Activated naive CD4-positive, alpha-beta T cell treated with anti-CD3 and anti-CD28 coated beads, Interleukin-2, amount 10 ng/mL, durations not matched to agents 7 days and 5 days (primary cell): ENCODE results near the gene COP1.
"Not testable (repeated sequence)": the region's sequence is repeated elsewhere in the genome, so short reads cannot be mapped to it uniquely, and the experiment has no call there.

ENCODE experiments used
- CTCF ChIA-PET: fragments of 350-600 bp; sonication (Branson Sonifier 250); formaldehyde crosslinking; loops from one replicate; lab custom pipeline; 2021; ENCODE audit warnings: antibody characterized with exemption; lab: Charles Lee
- DNase-seq: peaks from one replicate; pipeline ENCODE4 v3.0.0-alpha.2; 2020
- H3K27ac Mint-ChIP-seq: one replicate; pipeline ENCODE4 v1.8.0; 2021; ENCODE audit warnings: mild to moderate bottlenecking, moderate library complexity, mixed read lengths
- H3K27me3 Mint-ChIP-seq: one replicate; pipeline ENCODE4 v1.8.0; 2021; ENCODE audit warnings: mild to moderate bottlenecking, mixed read lengths
- H3K36me3 Mint-ChIP-seq: one replicate; pipeline ENCODE4 v1.8.0; 2021; ENCODE audit warnings: mixed read lengths
- H3K4me1 Mint-ChIP-seq: one replicate; pipeline ENCODE4 v1.8.0; 2021; ENCODE audit warnings: mixed read lengths
- H3K4me3 Mint-ChIP-seq: one replicate; pipeline ENCODE4 v1.8.0; 2021; ENCODE audit warnings: mild to moderate bottlenecking, moderate library complexity, mixed read lengths
- H3K9me3 Mint-ChIP-seq: one replicate; pipeline ENCODE4 v1.8.0; 2021; ENCODE audit warnings: mixed read lengths

Gene COP1

GRCh38 chr1:176136891-176137290 lies 70.2 kb downstream of the COP1 start:
- H3K27ac Mint-ChIP-seq, result no peak overlapping the region
- no peak overlapping the region for H3K4me3 Mint-ChIP-seq
- no peaks in the 10 kb centered on the region for H3K4me1 Mint-ChIP-seq
- no peaks in the 10 kb centered on the region for H3K27me3 Mint-ChIP-seq
- DNase-seq, result no peak
- CTCF ChIA-PET, result no interaction called here
- peaks cover 38% of the 10 kb centered on the region for H3K36me3 Mint-ChIP-seq
- H3K9me3 Mint-ChIP-seq, result no peaks in the 10 kb centered on the region

DNA sequence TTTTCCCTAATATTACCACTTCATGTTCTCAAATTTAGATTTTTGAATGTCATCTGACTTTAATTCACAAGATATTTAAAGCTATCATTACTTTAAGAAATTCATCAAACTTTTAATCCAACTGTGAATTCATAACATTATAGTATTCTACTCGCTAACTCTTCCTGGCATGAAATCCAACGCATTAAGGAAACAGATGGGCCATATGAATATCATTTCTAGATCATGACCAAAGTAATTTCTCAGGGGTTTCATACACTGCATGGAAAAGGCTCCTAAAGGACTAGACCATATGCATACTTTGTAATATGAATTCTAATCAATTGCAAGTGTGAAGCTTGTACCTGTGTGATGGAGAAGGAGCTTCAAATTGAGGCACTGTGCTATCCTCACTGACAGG lies 72.4 kb downstream of the COP1 start:
- CTCF ChIA-PET, result interaction anchor here (2.0 kb wide), 1 partner anchor 73 kb away, joined by 5 read pairs; the partner anchor contains the start of gene COP1
- Mint-ChIP-seq H3K27me3 (no peaks in the 10 kb centered on the region), H3K4me1 (no peaks in the 10 kb centered on the region), H3K9me3 (no peaks in the 10 kb centered on the region), H3K27ac (no peak overlapping the region), H3K36me3 (peaks cover 32% of the 10 kb centered on the region), H3K4me3 (no peak overlapping the region)
- no peak for DNase-seq

GRCh38 chr1:176122282-176122681 lies 84.8 kb downstream of the COP1 start:
- Mint-ChIP-seq H3K27me3 (no peaks in the 10 kb centered on the region), H3K27ac (no peak overlapping the region), H3K4me1 (no peaks in the 10 kb centered on the region), H3K36me3 (peaks cover 49% of the 10 kb centered on the region), H3K4me3 (no peak overlapping the region), H3K9me3 (peaks cover 19% of the 10 kb centered on the region)
- CTCF ChIA-PET, result no interaction called here
- DNase-seq, result no peak

- no peak for DNase-seq
- Mint-ChIP-seq H3K27me3 (no peaks in the 10 kb centered on the region), H3K4me3 (no peak overlapping the region), H3K4me1 (no peaks in the 10 kb centered on the region), H3K36me3 (peaks cover 40% of the 10 kb centered on the region), H3K9me3 (peaks cover 13% of the 10 kb centered on the region), H3K27ac (no peak overlapping the region)
- CTCF ChIA-PET, result interaction anchor here (1.0 kb wide), 1 partner anchor 88 kb away, joined by 3 read pairs; no protein-coding TSS in a partner anchor
These were observed 87.5 kb downstream of the COP1 start for GRCh38 chr1:176119549-176119948.

DNA sequence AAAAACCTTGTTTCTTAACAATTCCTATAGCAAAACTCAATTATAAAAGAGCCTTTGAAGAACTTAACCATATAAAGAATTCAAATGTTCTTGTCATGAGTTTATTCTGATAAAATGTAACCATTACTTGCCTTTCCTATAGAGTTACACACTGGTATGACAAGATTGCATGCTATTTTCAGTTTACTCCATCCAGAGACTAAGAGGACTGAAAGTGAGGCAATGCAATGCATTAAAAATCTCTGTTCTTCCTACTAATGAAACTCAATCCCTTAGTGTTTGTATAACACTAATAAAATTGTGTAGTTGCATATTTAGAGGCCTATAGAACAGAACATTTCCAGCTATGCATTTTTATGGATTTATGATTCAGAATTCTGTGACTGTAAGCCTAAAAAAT lies 88.1 kb downstream of the COP1 start:
- DNase-seq, result no peak
- no peaks in the 10 kb centered on the region for H3K4me1 Mint-ChIP-seq
- H3K27ac Mint-ChIP-seq, result no peak overlapping the region
- peaks cover 39% of the 10 kb centered on the region for H3K36me3 Mint-ChIP-seq
- CTCF ChIA-PET, result interaction anchor here (1.0 kb wide), 1 partner anchor 88 kb away, joined by 3 read pairs; no protein-coding TSS in a partner anchor
- H3K9me3 Mint-ChIP-seq, result peaks cover 9% of the 10 kb centered on the region
- no peaks in the 10 kb centered on the region for H3K27me3 Mint-ChIP-seq
- no peak overlapping the region for H3K4me3 Mint-ChIP-seq

DNA sequence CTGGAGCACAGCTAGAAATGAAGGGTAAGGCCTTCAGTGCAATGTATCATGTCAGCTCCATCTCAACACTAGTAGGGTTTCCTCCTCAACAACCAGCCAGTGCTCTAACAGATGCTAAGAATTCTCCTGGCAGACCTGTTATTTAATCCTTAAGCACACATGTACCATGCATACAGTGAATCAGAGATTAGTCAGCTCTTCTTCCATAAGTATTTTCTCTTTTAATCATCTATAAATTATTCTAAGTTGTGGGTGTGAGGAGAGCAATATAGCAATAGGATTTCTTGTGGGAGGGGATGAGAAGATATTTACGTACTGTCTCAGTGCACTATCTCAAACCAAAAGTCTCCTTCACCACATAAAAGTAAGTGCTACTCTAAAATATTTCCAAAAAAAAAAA lies 95.3 kb downstream of the COP1 start:
- no peak overlapping the region for H3K4me3 Mint-ChIP-seq
- H3K27me3 Mint-ChIP-seq, result no peaks in the 10 kb centered on the region
- peaks cover 2% of the 10 kb centered on the region for H3K4me1 Mint-ChIP-seq
- no peak for DNase-seq
- H3K36me3 Mint-ChIP-seq, result peaks cover 51% of the 10 kb centered on the region
- no peaks in the 10 kb centered on the region for H3K9me3 Mint-ChIP-seq
- CTCF ChIA-PET, result no interaction called here
- no peak overlapping the region for H3K27ac Mint-ChIP-seq

- no peak for DNase-seq
- Mint-ChIP-seq H3K9me3 (no peaks in the 10 kb centered on the region), H3K4me1 (peaks cover 2% of the 10 kb centered on the region), H3K4me3 (no peak overlapping the region), H3K36me3 (peaks cover 55% of the 10 kb centered on the region), H3K27ac (no peak overlapping the region), H3K27me3 (no peaks in the 10 kb centered on the region)
- CTCF ChIA-PET, result no interaction called here
These were observed 96.9 kb downstream of the COP1 start for GRCh38 chr1:176110203-176110602.

GRCh38 chr1:176102768-176103350 lies 104.2 kb downstream of the COP1 start:
- Mint-ChIP-seq H3K4me1 (no peaks in the 10 kb centered on the region), H3K9me3 (peaks cover 26% of the 10 kb centered on the region), H3K27me3 (no peaks in the 10 kb centered on the region), H3K36me3 (peaks cover 66% of the 10 kb centered on the region), H3K4me3 (no peak overlapping the region), H3K27ac (no peak overlapping the region)
- CTCF ChIA-PET, result no interaction called here
- DNase-seq, result no peak

DNA sequence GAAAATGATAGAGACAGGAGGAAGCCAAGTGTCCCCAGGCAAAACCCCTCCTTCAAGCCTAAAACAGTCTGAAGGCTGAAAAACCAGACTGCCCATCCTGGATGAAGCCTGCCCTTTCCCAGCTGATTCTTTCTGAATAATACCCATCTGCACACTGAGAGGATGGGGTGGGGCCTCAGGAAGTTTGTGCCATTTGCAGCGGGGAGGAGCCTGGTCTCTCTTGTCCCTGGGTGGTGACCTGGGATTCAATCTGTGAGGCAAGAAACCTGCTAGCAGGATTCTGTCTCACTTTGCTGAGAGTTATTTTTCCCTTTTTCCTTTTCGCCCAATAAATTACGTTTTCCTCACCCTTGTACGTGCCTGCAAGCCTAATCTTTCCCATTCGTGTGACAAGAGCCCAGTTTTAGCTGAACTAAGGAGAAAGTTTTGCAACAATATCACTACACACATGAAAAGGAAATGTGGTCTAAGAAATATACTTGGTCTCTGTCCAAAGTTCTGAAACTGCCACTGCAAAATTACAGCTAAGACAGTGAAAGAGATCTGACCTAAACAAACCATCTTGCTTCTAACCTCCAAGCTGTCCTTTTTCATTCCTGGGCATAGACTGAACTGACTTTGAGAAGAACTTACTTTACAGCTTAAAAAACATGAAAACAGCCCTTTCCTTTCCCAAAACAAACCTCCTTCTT lies 105.0 kb downstream of the COP1 start:
- DNase-seq, result no peak
- Mint-ChIP-seq H3K4me3 (no peak overlapping the region), H3K9me3 (peaks cover 26% of the 10 kb centered on the region), H3K36me3 (peaks cover 67% of the 10 kb centered on the region), H3K4me1 (no peaks in the 10 kb centered on the region), H3K27ac (no peak overlapping the region), H3K27me3 (no peaks in the 10 kb centered on the region)
- CTCF ChIA-PET, result no interaction called here

DNA sequence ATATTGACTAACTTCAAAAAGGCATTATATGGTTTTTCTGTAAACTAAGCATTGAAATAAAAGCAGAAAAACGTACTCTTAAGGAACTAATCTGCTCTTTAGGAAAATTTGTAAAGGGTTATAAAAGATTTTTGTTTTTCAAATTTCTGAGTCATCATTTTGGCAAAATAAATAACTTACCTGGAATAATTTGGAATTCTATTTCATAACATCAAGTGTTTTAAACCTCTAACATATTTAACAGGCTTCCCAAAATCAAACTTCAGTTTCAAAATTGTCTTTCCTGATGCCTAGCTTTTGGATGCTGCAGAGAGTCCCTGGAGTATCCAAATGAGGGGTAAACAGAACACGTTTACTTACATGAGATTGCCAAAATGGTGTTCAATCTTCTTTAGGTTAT lies 108.5 kb downstream of the COP1 start:
- Mint-ChIP-seq H3K27me3 (no peaks in the 10 kb centered on the region), H3K9me3 (peaks cover 26% of the 10 kb centered on the region), H3K27ac (no peak overlapping the region), H3K4me3 (no peak overlapping the region), H3K36me3 (peaks cover 64% of the 10 kb centered on the region), H3K4me1 (no peaks in the 10 kb centered on the region)
- no peak for DNase-seq
- CTCF ChIA-PET, result no interaction called here

DNA sequence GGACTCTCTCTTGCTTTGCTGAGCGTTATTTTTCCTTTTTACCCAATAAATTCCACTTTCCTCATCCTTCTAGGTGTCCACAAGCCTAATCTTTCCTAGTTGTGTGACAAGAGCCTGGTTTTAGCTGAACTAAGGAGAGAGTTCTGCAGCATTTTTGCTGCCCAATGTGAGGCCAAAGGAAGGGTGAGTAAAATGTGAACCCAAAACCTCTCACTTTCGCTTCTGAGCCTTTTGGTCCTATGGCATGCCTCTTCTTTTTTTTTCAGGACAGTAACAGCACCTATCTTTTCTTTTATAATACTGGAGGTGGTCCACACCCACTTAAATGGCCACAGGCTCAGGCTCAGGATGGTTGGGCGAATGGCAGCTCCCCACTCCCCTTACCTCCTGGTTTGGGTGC lies 111.1 kb downstream of the COP1 start:
- CTCF ChIA-PET, result no interaction called here
- H3K4me3 Mint-ChIP-seq, result no peak overlapping the region
- no peak overlapping the region for H3K27ac Mint-ChIP-seq
- H3K9me3 Mint-ChIP-seq, result peaks cover 16% of the 10 kb centered on the region
- peaks cover 48% of the 10 kb centered on the region for H3K36me3 Mint-ChIP-seq
- no peak for DNase-seq
- H3K27me3 Mint-ChIP-seq, result no peaks in the 10 kb centered on the region
- H3K4me1 Mint-ChIP-seq, result no peaks in the 10 kb centered on the region

DNA sequence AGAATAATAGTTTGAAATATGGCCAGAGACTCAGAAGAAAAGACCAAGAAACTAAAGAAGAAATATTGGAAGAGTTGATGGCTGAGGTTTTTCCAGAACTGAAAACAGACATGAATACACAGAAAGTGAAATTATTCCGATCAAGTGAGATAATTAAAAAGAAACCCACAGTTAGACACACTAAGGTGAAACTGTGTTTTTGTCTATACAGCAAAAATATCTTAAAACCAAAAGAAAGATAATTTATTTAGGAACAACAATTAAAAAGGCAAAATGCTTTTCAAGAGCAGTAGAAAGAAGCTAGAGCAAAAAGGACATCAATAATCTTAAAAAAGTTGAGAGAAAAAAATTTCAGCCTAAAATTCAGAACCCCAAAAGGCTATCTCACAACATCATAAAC lies 116.3 kb downstream of the COP1 start:
- H3K27me3 Mint-ChIP-seq, result no peaks in the 10 kb centered on the region
- peaks cover 35% of the 10 kb centered on the region for H3K36me3 Mint-ChIP-seq
- no peak overlapping the region for H3K27ac Mint-ChIP-seq
- H3K9me3 Mint-ChIP-seq, result peaks cover 8% of the 10 kb centered on the region
- DNase-seq, result no peak
- no peaks in the 10 kb centered on the region for H3K4me1 Mint-ChIP-seq
- CTCF ChIA-PET, result no interaction called here
- H3K4me3 Mint-ChIP-seq, result no peak overlapping the region

DNA sequence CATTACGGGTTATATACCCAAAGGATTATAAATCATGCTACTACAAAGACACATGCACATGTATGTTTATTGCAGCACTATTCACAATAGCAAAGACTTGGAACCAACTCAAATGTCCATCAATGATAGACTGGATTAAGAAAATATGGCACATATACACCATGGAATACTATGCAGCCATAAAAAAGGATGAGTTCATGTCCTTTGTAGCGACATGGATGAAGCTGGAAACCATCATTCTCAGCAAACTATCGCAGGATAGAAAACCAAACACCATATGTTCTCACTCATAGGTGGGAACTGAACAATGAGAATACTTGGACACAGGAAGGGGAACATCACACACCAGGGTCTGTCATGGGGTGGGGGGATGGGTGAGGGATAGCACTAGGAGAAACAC lies 119.3 kb downstream of the COP1 start:
- H3K4me1 Mint-ChIP-seq, CTCF ChIA-PET, H3K4me3 Mint-ChIP-seq, H3K27ac Mint-ChIP-seq, DNase-seq, H3K9me3 Mint-ChIP-seq, H3K27me3 Mint-ChIP-seq: not testable (repeated sequence)
- peaks cover 46% of the 10 kb centered on the region for H3K36me3 Mint-ChIP-seq

GRCh38 chr1:176073524-176074157 lies 133.4 kb downstream of the COP1 start:
- peaks cover 14% of the 10 kb centered on the region for H3K9me3 Mint-ChIP-seq
- H3K36me3 Mint-ChIP-seq, result peaks cover 44% of the 10 kb centered on the region
- H3K4me1 Mint-ChIP-seq, result no peaks in the 10 kb centered on the region
- no peak overlapping the region for H3K4me3 Mint-ChIP-seq
- H3K27me3 Mint-ChIP-seq, result no peaks in the 10 kb centered on the region
- DNase-seq, result peak; percentile 39
- H3K27ac Mint-ChIP-seq, result no peak overlapping the region
- CTCF ChIA-PET, result no interaction called here

DNA sequence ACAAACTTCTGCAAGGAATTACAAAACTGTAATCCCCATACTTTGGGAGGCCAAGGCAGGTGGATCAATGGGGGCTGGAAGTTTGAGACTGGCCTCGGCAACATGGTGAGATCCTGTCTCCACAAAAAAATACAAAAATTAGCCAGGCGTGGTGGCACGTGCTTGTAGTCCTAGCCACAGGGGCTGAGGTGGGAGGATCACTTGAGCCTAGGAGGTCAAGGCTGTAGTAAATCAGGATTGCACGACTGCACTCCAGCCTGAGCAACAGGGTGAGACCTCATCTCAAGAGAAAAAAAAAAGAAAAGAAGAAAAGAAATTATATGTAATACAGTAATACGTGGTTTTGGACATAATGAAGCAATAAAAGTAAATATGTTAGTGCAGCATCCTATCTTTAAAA lies 138.2 kb downstream of the COP1 start:
- Mint-ChIP-seq H3K27ac (no peak overlapping the region), H3K27me3 (no peaks in the 10 kb centered on the region), H3K36me3 (peaks cover 19% of the 10 kb centered on the region), H3K4me1 (no peaks in the 10 kb centered on the region), H3K4me3 (no peak overlapping the region), H3K9me3 (no peaks in the 10 kb centered on the region)
- no peak for DNase-seq
- CTCF ChIA-PET, result no interaction called here
